WTC11 (cell line): ENCODE measurements around the gene ZNF439. TPM values are rescaled to one million over a fixed set of nuclear protein-coding genes. Genes with fewer than 3 reads are reported as not detected.
"Not testable (repeated sequence)": the region's sequence is repeated elsewhere in the genome, so short reads cannot be mapped to it uniquely, and the experiment has no call there.

ENCODE experiments used
- ATAC-seq: fragments of 200-7000 bp; cut with Tn5 transposase; 2 replicates; pipeline ENCODE4 v1.10.0; 2021; ENCODE audit warnings: mild to moderate bottlenecking, moderate library complexity
- CTCF ChIA-PET: fragments of 300-600 bp; sonication (Branson Sonifier 250); formaldehyde crosslinking; loops from one replicate; lab custom pipeline; 2021; ENCODE audit warnings: antibody characterized with exemption; lab: Charles Lee
- POLR2A ChIA-PET: fragments of 350-600 bp; sonication (Branson Sonifier 250); formaldehyde crosslinking; loops from one replicate; lab custom pipeline; 2021; ENCODE audit warnings: antibody characterized with exemption; lab: Charles Lee
- DNase-seq: peaks from one replicate; pipeline ENCODE4 v3.0.0; 2021; ENCODE audit warnings: low spot score
- H3K27ac Mint-ChIP-seq: 2 replicates; pipeline ENCODE4 v1.8.0; 2021; ENCODE audit warnings: mixed read lengths
- H3K27me3 Mint-ChIP-seq: 2 replicates; pipeline ENCODE4 v1.8.0; 2021; ENCODE audit warnings: low read depth, mild to moderate bottlenecking, moderate library complexity, mixed read lengths
- H3K36me3 Mint-ChIP-seq: 2 replicates; pipeline ENCODE4 v1.8.0; 2021; ENCODE audit warnings: mixed read lengths
- H3K4me1 Mint-ChIP-seq: 2 replicates; pipeline ENCODE4 v1.8.0; 2022; ENCODE audit warnings: mixed read lengths
- H3K4me3 Mint-ChIP-seq: 2 replicates; pipeline ENCODE4 v1.8.0; 2021; ENCODE audit warnings: mild to moderate bottlenecking, moderate library complexity, mixed read lengths
- H3K9me3 Mint-ChIP-seq: 2 replicates; pipeline ENCODE4 v1.8.0; 2021; ENCODE audit warnings: mixed read lengths
- FOXK1 ChIP-seq: sonication (generic); formaldehyde crosslinking; IDR thresholded peaks from 2 replicates; pipeline ENCODE4 v1.8.0; 2022; ENCODE audit warnings: mild to moderate bottlenecking, moderate library complexity, missing genetic modification reagents
- FOXP1 ChIP-seq: sonication (generic); formaldehyde crosslinking; IDR thresholded peaks from 2 replicates; pipeline ENCODE4 v1.8.0; 2022; ENCODE audit warnings: missing genetic modification reagents, mild to moderate bottlenecking, moderate library complexity, borderline replicate concordance
- MYBL2 ChIP-seq: sonication (generic); formaldehyde crosslinking; IDR thresholded peaks from 2 replicates; pipeline ENCODE4 v1.8.1; 2023; ENCODE audit warnings: mild to moderate bottlenecking, moderate library complexity, missing genetic modification reagents
- NFE2L1 ChIP-seq: sonication (generic); formaldehyde crosslinking; IDR thresholded peaks from 2 replicates; pipeline ENCODE4 v1.8.1; 2023; ENCODE audit warnings: missing genetic modification reagents
- TCF7 ChIP-seq: sonication (generic); formaldehyde crosslinking; IDR thresholded peaks from 2 replicates; pipeline ENCODE4 v1.8.0; 2022; ENCODE audit warnings: mild to moderate bottlenecking, low read depth, missing genetic modification reagents, moderate library complexity
- TEAD1 ChIP-seq: sonication (generic); formaldehyde crosslinking; IDR thresholded peaks from 2 replicates; pipeline ENCODE4 v1.8.0; 2022; ENCODE audit warnings: mild to moderate bottlenecking, missing genetic modification reagents
- ZNF232 ChIP-seq: sonication (generic); formaldehyde crosslinking; IDR thresholded peaks from 2 replicates; pipeline ENCODE4 v1.8.0; 2022; ENCODE audit warnings: mild to moderate bottlenecking, missing genetic modification reagents
- total RNA-seq: library from RNA; stranded (reverse); gene quantifications from 3 replicates; pipeline ENCODE4 v1.2.3, GENCODE V29; 2021
- TF ChIP-seq, protein P1 (sequence below): sonication (generic); formaldehyde crosslinking; IDR thresholded peaks from 2 replicates; pipeline ENCODE4 v1.8.1; 2023; ENCODE audit warnings: mild to moderate bottlenecking, moderate library complexity, missing genetic modification reagents
- TF ChIP-seq, protein P2 (sequence below): sonication (generic); formaldehyde crosslinking; IDR thresholded peaks from 2 replicates; pipeline ENCODE4 v1.8.0; 2023; ENCODE audit warnings: missing genetic modification reagents, mild to moderate bottlenecking, borderline replicate concordance
- TF ChIP-seq, protein P3 (sequence below): fragments of 200-600 bp; IDR thresholded peaks from 2 replicates; pipeline ENCODE4 v1.8.0; 2022; ENCODE audit warnings: antibody characterized with exemption
- TF ChIP-seq, protein P4 (sequence below): sonication (generic); formaldehyde crosslinking; IDR thresholded peaks from 2 replicates; pipeline ENCODE4 v1.8.1; 2023; ENCODE audit warnings: mild to moderate bottlenecking, missing genetic modification reagents
- TF ChIP-seq, protein P5 (sequence below): sonication (generic); formaldehyde crosslinking; IDR thresholded peaks from 2 replicates; pipeline ENCODE4 v1.8.1; 2022; ENCODE audit warnings: mild to moderate bottlenecking, missing genetic modification reagents, moderate library complexity, borderline replicate concordance
- TF ChIP-seq, protein P6 (sequence below): sonication (generic); formaldehyde crosslinking; IDR thresholded peaks from 2 replicates; pipeline ENCODE4 v1.8.0; 2022; ENCODE audit warnings: mild to moderate bottlenecking, missing genetic modification reagents

ZNF439 gene
- total RNA-seq, 1 experiment from 2014 or later = 5.7 TPM

DNA sequence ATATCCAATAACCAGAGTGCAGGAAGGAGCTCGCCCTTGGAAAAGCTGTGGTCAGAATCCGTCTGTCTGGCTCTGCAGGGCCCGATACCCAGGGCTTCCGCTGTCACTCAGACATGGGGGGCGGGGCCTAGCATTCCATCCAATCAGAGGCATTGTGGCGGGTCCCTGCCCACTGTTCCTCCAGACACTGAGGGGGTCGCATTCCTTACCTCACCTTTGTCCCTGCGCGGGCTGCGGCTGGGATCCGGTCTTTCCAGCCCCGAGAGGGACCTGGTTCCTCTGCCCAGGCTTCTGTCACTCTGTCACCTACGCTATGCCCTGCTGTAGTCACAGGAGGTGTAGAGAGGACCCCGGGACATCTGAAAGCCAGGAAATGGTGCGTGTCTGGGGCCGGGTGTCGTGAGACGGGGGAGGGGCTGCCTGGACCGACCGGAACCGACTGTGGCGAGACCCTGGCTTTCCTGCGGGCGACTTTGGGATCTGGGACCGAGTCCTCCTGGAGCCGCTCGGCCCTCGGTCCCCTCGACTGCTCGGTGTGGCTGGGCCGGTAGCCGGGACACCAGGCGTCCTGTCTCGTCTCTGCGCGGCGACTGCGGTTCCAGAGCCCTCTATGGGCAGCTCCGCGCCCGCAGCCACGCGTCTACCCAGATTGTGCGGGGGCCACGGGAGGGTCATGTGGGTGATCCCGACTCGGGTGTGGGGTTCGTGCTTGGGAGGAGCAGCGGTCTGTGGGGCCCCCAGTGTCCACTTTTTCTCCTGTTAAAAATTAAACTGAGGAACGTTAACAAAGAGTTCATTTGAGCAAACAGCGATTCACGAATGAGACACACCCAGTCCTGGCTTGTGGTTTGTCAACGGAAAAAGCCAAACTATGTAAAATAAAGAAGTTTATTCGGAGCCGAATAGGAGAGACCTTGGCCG, 39.3 kb downstream of the ZNF439 start, which contains the start of gene ZNF69 (continued):
- TF ChIP-seq FOXK1 (CRISPR knock-in tag) = peak; percentile 59; the same call in 1 of the 2 replicates
- TF ChIP-seq MYBL2 (CRISPR knock-in tag) = peak; percentile 60; the same call in 1 of the 2 replicates
- peak; percentile 78; the same call in 1 of the 2 replicates for TF ChIP-seq TEAD1 (CRISPR knock-in tag)
- TF ChIP-seq, protein P1, sequence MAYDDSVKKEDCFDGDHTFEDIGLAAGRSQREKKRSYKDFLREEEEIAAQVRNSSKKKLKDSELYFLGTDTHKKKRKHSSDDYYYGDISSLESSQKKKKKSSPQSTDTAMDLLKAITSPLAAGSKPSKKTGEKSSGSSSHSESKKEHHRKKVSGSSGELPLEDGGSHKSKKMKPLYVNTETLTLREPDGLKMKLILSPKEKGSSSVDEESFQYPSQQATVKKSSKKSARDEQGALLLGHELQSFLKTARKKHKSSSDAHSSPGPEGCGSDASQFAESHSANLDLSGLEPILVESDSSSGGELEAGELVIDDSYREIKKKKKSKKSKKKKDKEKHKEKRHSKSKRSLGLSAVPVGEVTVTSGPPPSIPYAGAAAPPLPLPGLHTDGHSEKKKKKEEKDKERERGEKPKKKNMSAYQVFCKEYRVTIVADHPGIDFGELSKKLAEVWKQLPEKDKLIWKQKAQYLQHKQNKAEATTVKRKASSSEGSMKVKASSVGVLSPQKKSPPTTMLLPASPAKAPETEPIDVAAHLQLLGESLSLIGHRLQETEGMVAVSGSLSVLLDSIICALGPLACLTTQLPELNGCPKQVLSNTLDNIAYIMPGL (CRISPR knock-in tag) = peak; percentile 36
- no peak for TF ChIP-seq NFE2L1 (CRISPR knock-in tag)
- TF ChIP-seq, protein P2, sequence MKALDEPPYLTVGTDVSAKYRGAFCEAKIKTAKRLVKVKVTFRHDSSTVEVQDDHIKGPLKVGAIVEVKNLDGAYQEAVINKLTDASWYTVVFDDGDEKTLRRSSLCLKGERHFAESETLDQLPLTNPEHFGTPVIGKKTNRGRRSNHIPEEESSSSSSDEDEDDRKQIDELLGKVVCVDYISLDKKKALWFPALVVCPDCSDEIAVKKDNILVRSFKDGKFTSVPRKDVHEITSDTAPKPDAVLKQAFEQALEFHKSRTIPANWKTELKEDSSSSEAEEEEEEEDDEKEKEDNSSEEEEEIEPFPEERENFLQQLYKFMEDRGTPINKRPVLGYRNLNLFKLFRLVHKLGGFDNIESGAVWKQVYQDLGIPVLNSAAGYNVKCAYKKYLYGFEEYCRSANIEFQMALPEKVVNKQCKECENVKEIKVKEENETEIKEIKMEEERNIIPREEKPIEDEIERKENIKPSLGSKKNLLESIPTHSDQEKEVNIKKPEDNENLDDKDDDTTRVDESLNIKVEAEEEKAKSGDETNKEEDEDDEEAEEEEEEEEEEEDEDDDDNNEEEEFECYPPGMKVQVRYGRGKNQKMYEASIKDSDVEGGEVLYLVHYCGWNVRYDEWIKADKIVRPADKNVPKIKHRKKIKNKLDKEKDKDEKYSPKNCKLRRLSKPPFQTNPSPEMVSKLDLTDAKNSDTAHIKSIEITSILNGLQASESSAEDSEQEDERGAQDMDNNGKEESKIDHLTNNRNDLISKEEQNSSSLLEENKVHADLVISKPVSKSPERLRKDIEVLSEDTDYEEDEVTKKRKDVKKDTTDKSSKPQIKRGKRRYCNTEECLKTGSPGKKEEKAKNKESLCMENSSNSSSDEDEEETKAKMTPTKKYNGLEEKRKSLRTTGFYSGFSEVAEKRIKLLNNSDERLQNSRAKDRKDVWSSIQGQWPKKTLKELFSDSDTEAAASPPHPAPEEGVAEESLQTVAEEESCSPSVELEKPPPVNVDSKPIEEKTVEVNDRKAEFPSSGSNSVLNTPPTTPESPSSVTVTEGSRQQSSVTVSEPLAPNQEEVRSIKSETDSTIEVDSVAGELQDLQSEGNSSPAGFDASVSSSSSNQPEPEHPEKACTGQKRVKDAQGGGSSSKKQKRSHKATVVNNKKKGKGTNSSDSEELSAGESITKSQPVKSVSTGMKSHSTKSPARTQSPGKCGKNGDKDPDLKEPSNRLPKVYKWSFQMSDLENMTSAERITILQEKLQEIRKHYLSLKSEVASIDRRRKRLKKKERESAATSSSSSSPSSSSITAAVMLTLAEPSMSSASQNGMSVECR (CRISPR knock-in tag) = peak; percentile 75; the same call in 1 of the 2 replicates
- TF ChIP-seq, protein P3, sequence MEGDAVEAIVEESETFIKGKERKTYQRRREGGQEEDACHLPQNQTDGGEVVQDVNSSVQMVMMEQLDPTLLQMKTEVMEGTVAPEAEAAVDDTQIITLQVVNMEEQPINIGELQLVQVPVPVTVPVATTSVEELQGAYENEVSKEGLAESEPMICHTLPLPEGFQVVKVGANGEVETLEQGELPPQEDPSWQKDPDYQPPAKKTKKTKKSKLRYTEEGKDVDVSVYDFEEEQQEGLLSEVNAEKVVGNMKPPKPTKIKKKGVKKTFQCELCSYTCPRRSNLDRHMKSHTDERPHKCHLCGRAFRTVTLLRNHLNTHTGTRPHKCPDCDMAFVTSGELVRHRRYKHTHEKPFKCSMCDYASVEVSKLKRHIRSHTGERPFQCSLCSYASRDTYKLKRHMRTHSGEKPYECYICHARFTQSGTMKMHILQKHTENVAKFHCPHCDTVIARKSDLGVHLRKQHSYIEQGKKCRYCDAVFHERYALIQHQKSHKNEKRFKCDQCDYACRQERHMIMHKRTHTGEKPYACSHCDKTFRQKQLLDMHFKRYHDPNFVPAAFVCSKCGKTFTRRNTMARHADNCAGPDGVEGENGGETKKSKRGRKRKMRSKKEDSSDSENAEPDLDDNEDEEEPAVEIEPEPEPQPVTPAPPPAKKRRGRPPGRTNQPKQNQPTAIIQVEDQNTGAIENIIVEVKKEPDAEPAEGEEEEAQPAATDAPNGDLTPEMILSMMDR = no peak
- TF ChIP-seq FOXP1 (CRISPR knock-in tag) = 0 out of 2 replicates have a peak, but pooled peaks have one; percentile 19
- TF ChIP-seq ZNF232 (CRISPR knock-in tag) = peak; percentile 58; the same call in 1 of the 2 replicates
- TF ChIP-seq TCF7 (CRISPR knock-in tag) = 0 out of 2 replicates have a peak, but pooled peaks have one; percentile 70
- TF ChIP-seq, protein P4, sequence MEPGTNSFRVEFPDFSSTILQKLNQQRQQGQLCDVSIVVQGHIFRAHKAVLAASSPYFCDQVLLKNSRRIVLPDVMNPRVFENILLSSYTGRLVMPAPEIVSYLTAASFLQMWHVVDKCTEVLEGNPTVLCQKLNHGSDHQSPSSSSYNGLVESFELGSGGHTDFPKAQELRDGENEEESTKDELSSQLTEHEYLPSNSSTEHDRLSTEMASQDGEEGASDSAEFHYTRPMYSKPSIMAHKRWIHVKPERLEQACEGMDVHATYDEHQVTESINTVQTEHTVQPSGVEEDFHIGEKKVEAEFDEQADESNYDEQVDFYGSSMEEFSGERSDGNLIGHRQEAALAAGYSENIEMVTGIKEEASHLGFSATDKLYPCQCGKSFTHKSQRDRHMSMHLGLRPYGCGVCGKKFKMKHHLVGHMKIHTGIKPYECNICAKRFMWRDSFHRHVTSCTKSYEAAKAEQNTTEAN (CRISPR knock-in tag) = peak; percentile 34; the same call in 1 of the 2 replicates
- TF ChIP-seq, protein P5, sequence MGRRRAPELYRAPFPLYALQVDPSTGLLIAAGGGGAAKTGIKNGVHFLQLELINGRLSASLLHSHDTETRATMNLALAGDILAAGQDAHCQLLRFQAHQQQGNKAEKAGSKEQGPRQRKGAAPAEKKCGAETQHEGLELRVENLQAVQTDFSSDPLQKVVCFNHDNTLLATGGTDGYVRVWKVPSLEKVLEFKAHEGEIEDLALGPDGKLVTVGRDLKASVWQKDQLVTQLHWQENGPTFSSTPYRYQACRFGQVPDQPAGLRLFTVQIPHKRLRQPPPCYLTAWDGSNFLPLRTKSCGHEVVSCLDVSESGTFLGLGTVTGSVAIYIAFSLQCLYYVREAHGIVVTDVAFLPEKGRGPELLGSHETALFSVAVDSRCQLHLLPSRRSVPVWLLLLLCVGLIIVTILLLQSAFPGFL = 0 out of 2 replicates have a peak, but pooled peaks have one; percentile 27
- TF ChIP-seq, protein P6, sequence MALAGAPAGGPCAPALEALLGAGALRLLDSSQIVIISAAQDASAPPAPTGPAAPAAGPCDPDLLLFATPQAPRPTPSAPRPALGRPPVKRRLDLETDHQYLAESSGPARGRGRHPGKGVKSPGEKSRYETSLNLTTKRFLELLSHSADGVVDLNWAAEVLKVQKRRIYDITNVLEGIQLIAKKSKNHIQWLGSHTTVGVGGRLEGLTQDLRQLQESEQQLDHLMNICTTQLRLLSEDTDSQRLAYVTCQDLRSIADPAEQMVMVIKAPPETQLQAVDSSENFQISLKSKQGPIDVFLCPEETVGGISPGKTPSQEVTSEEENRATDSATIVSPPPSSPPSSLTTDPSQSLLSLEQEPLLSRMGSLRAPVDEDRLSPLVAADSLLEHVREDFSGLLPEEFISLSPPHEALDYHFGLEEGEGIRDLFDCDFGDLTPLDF (CRISPR knock-in tag) = 0 out of 2 replicates have a peak, but pooled peaks have one; percentile 26

DNA sequence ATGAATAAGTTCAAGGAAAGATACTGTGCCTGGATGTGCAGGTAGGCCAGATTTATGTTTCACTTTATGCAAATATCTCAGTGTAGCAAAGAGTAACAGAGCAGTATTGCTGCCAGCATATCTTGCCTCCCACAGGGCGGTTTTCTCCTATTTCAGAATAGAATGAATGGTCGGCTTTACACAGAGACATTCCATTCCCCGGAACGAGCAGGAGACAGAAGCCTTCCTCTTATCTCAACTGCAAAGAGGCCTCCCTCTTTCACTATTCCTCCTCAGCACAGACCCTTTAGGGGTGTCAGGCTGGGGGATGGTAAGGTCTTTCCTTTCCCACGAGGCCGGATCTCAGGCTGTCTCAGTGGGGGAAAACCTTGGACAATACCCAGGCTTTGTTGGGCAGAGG, 41.4 kb downstream of the ZNF439 start:
- DNase-seq, H3K27me3 Mint-ChIP-seq, POLR2A ChIA-PET, ATAC-seq: not testable (repeated sequence)
- Mint-ChIP-seq H3K27ac (peak overlapping the region; percentile 57), H3K4me3 (peak overlapping the region; percentile 86), H3K4me1 (peaks cover 43% of the 10 kb centered on the region), H3K36me3 (peaks cover 41% of the 10 kb centered on the region), H3K9me3 (peaks cover 21% of the 10 kb centered on the region)
- CTCF ChIA-PET = interaction anchor here (1.0 kb wide), 1 partner anchor 170 kb away, joined by 3 read pairs; no protein-coding TSS in a partner anchor
